ENCODE results near the gene TIMM29. TPM values are rescaled to one million over a fixed set of nuclear protein-coding genes. Genes with fewer than 3 reads are reported as not detected.
A peak's percentile ranks its signal among the peaks of the same experiment; 100 is the strongest.
"Not testable (repeated sequence)": the region's sequence is repeated elsewhere in the genome, so short reads cannot be mapped to it uniquely, and the experiment has no call there.

TIMM29 gene
- total and polyA plus RNA-seq, 8 donors = 7.8 to 11.6 (median 10.1) TPM

GRCh38 chr19:10936661-10937084, 8.1 kb downstream of the TIMM29 start:
- TF ChIP-seq CTCF (IDR thresholded peaks at IDR 0.05) = peak; percentile 21 to 43 (median 34)
- Histone ChIP-seq H3K27me3 (no peaks in the 10 kb centered on the region), H3K27ac (no peak overlapping the region), H3K4me1 (peaks cover 4 to 15% (median 10%) of the 10 kb centered on the region in 3 donors), H3K4me3 (no peak overlapping the region), H3K9me3 (no peaks in the 10 kb centered on the region), H3K36me3 (no peaks in the 10 kb centered on the region)
- intact Hi-C loops (cut with DNase I) = loop anchor here in 1 of 3 donors (10.0 kb wide), 2 partner anchors 88 to 188 kb away; no protein-coding TSS in a partner anchor
- peak in 4 of 6 donors; percentile 38 to 60 (median 54) for DNase-seq
- FAIRE-seq = no peak
- WGBS, 2 donors = 3 to 6% methylated on average over 11 of the region's 11 CpGs
- ATAC-seq = peak; percentile 47 to 80 (median 70)

GRCh38 chr19:10941649-10942048, 13.0 kb downstream of the TIMM29 start:
- H3K27ac ChIP-seq; FAIRE-seq; H3K9me3 ChIP-seq; H3K36me3 ChIP-seq; H3K4me3 ChIP-seq; DNase-seq; H3K27me3 ChIP-seq; ATAC-seq; intact Hi-C loops (cut with DNase I): not testable (repeated sequence)
- 70 to 77% methylated on average over 14 of the region's 14 CpGs for WGBS, 2 donors
- H3K4me1 ChIP-seq = peaks cover 4 to 22% (median 10%) of the 10 kb centered on the region in 3 donors

- peaks cover 4 to 35% (median 16%) of the 10 kb centered on the region in 3 donors for H3K4me1 ChIP-seq
- H3K4me3 ChIP-seq; ATAC-seq; intact Hi-C loops (cut with DNase I); H3K9me3 ChIP-seq; H3K36me3 ChIP-seq; H3K27ac ChIP-seq; DNase-seq; FAIRE-seq; H3K27me3 ChIP-seq: not testable (repeated sequence)
- 84 to 85% methylated on average over 4 of the region's 4 CpGs for WGBS, 2 donors
Measured at GRCh38 chr19:10943412-10943811, 14.8 kb downstream of the TIMM29 start.

GRCh38 chr19:10945264-10945663, 16.7 kb downstream of the TIMM29 start:
- H3K4me1 ChIP-seq = peaks cover 2 to 28% (median 9%) of the 10 kb centered on the region in 3 donors
- intact Hi-C loops (cut with DNase I) = no loop called here
- H3K36me3 ChIP-seq = no peaks in the 10 kb centered on the region
- no peak for ATAC-seq
- no peak overlapping the region for H3K27ac ChIP-seq
- no peaks in the 10 kb centered on the region for H3K27me3 ChIP-seq
- no peak overlapping the region for H3K4me3 ChIP-seq
- 93 to 96% methylated on average over 4 of the region's 4 CpGs for WGBS, 2 donors
- no peak for DNase-seq
- no peak for TF ChIP-seq CTCF (IDR thresholded peaks at IDR 0.05)
- no peaks in the 10 kb centered on the region for H3K9me3 ChIP-seq
- FAIRE-seq = no peak

GRCh38 chr19:10946958-10947657, 18.5 kb downstream of the TIMM29 start:
- Histone ChIP-seq H3K27ac (peak overlapping the region; percentile 49 to 77 (median 63)), H3K27me3 (no peaks in the 10 kb centered on the region), H3K9me3 (no peaks in the 10 kb centered on the region), H3K4me3 (no peak overlapping the region), H3K36me3 (no peaks in the 10 kb centered on the region), H3K4me1 (peaks cover 0 to 21% (median 6%) of the 10 kb centered on the region in 3 donors)
- no peak for FAIRE-seq
- intact Hi-C loops (cut with DNase I) = no loop called here
- no peak for TF ChIP-seq CTCF (IDR thresholded peaks at IDR 0.05)
- 39 to 45% methylated on average over 6 of the region's 6 CpGs for WGBS, 2 donors
- no peak for DNase-seq
- peak; percentile 42 to 72 (median 60) for ATAC-seq

GRCh38 chr19:10952809-10953208, 24.2 kb downstream of the TIMM29 start:
- intact Hi-C loops (cut with DNase I) = no loop called here
- Histone ChIP-seq H3K9me3 (no peaks in the 10 kb centered on the region), H3K36me3 (no peaks in the 10 kb centered on the region), H3K27me3 (no peaks in the 10 kb centered on the region), H3K4me3 (no peak overlapping the region), H3K27ac (peak overlapping the region in 2 of 4 donors; percentile 5 to 54), H3K4me1 (peaks cover 0 to 15% (median 0%) of the 10 kb centered on the region in 3 donors)
- 59 to 63% methylated on average over 6 of the region's 6 CpGs for WGBS, 2 donors
- TF ChIP-seq CTCF (IDR thresholded peaks at IDR 0.05) = no peak
- DNase-seq (peak in 1 of 6 donors; percentile 55), ATAC-seq (peak in 3 of 4 donors; percentile 41 to 86 (median 64)), FAIRE-seq (no peak)

- H3K27me3 ChIP-seq; FAIRE-seq; DNase-seq; H3K9me3 ChIP-seq; intact Hi-C loops (cut with DNase I); ATAC-seq; H3K36me3 ChIP-seq: not testable (repeated sequence)
- H3K27ac ChIP-seq = peak overlapping the region in 1 of 4 donors; percentile 95
- H3K4me3 ChIP-seq = peak overlapping the region in 1 of 4 donors; percentile 81
- peaks cover 0 to 11% (median 4%) of the 10 kb centered on the region in 3 donors for H3K4me1 ChIP-seq
- WGBS, 2 donors = 95% methylated on average over 19 of the region's 19 CpGs
Measured at GRCh38 chr19:10959277-10959968, 30.8 kb downstream of the TIMM29 start.

Measured in pancreas (tissue), 10 donors.